Tibial nerve (tissue), 4 donors: ENCODE measurements around the gene NOL4.

Source experiments
- CTCF ChIP-seq, 5 experiments: fragments of 200-600 bp in 3 of 5; fragments of 450-650 bp in 2 of 5; sonication (generic) in 3 of 5; IDR thresholded peaks; one replicate each; pipeline ENCODE4 v1.5.1; 2016 to 2019; ENCODE audit warnings: antibody characterized with exemption in 5 of 5, mild to moderate bottlenecking in 3 of 5, moderate library complexity in 2 of 5
- EP300 ChIP-seq, 2 donors: sonication (generic); formaldehyde crosslinking; IDR thresholded peaks; one replicate each; pipeline ENCODE4 v1.6.1; 2017; ENCODE audit warnings: antibody characterized with exemption in 2 of 2, mild to moderate bottlenecking in 1 of 2
- POLR2A ChIP-seq, 2 donors: fragments of 450-650 bp; IDR thresholded peaks; one replicate each; pipeline ENCODE4 v1.6.1; 2017; ENCODE audit warnings: antibody characterized with exemption in 2 of 2, mild to moderate bottlenecking in 2 of 2, moderate library complexity in 2 of 2

GRCh38 chr18:34203866-34204265 is 20.8 kb downstream of the NOL4 start:
- no peak for TF ChIP-seq POLR2A (IDR thresholded peaks at IDR 0.05)
- no peak for TF ChIP-seq CTCF (IDR thresholded peaks at IDR 0.05)
- TF ChIP-seq EP300 (IDR thresholded peaks at IDR 0.05): no peak
